Measurements from ENCODE around the gene RAD51B. TPM values are rescaled to one million over a fixed set of nuclear protein-coding genes. Genes with fewer than 3 reads are reported as not detected.

The RAD51B gene
- total RNA-seq, 1 donor from 2014 or later, result 3.8 TPM

DNA sequence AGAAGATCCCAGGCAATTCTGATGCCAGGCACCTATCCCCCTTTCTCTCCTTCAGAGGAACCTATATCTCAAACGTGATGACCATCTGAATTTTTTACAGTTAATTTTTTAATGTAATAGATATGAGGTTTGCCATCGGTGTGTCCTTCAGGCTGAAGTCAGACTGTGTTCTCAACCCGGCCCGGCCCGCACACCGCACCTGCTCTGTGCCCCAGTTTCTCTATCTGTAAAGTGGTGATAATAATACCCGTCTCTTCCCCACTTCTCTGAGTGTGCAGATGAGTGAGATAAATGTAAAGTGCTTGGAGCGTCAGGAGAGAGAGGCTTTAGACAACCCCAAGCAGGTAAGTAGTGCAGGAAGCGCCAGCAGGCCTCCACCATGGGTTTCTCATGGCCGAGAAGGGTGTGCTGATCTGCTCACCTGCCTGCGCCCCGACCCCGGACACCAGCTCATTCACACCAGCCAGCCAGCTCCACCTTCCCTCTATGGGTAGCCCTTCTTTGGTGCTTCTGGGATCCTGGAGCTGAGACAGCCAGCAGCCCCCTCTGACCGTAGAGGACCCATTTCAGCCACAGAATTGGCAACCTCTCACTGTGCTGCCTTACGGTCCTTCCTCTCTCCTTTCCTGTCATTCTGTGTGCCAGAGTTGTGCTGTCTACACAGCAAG lies 893.3 kb downstream of the RAD51B start:
- peak; percentile 44 for DNase-seq (ENCODE audit: low spot score)
- intact Hi-C loops (cut with DNase I), result no loop called here

DNA sequence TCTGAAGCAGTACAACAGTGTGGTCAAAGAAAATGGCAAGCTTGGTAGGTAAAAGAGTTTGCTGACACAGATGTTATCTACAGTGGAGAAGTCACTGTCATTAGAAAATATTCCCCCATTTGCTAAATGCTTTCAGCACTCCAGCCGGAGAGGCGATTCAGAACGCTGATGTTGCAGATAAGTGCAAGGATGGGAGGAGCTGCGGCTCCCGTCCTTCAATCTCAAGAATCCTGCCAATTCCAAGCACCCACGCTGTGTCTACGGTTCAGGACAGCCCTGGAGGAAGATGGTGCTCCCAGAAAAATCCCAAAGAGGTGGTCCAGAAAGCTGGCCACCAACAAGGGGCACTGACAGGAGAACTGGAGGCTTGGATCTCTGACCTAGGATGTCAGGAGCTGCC lies 894.2 kb downstream of the RAD51B start:
- intact Hi-C loops (cut with DNase I), result no loop called here
- peak; percentile 35 for DNase-seq (ENCODE audit: low spot score)

DNA sequence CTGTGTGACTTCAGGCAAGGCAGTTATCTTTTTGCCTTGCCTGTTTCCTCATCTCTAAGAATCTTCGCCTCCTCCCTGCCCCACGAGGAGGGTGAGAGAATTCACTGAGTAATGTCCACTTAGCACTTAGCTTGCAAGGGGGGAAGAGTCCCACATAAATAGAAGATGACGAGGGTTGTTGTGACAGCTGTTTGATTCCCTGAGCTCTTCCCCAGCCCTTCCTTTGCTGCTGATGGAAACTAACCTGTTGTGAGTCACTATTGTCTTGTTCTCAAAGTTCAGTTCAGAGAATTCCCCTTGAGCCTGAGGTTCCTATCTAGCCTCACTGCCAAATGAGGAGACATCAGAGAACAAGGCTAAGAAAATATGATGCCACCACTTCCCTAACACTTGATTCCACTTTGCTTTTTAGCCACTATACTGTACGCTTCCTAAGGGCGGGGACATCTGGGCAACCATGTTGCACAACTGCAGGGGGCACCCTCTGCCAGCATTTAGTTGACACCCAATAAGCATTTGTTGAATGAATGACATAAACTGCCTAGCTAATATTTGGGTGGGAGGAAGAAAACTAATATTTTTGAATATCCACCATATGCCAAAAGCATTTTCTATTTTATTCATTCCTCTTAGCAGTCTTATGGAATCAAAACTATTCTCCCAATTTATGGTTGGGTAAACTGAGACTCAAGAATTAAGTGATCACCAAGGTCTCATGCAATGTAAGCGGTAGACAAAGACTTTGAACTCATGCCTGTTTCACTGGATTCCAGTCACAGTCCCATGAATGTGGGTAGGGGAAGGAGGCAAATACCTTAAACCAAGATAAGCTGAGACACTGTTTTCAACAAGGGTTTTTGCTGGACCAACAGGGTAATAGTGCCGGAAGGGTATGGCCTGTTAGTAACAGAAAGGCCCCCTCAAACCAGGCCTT lies 895.7 kb downstream of the RAD51B start:
- DNase-seq (ENCODE audit: low spot score), result peak; percentile 50
- intact Hi-C loops (cut with DNase I), result no loop called here

DNA sequence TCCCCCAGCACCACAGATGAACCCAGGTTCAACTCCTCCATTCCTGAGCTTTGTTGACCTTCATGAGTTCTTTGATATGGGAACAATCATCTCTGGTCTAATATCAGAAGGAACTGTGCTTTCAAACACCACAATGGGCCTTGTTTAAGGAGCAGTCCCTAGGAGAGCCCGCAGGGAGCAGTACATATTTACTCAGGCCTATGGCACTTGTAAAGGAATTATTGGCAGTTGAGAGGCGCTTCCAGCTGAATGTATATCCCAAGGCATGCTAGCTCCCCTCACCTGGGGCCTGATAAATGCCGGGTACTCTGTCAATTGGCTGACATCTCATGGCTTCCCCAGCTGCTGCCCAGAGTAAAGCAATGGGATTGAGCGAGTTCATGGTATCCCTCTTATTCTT lies 897.1 kb downstream of the RAD51B start:
- intact Hi-C loops (cut with DNase I), result no loop called here
- DNase-seq (ENCODE audit: low spot score), result no peak

DNA sequence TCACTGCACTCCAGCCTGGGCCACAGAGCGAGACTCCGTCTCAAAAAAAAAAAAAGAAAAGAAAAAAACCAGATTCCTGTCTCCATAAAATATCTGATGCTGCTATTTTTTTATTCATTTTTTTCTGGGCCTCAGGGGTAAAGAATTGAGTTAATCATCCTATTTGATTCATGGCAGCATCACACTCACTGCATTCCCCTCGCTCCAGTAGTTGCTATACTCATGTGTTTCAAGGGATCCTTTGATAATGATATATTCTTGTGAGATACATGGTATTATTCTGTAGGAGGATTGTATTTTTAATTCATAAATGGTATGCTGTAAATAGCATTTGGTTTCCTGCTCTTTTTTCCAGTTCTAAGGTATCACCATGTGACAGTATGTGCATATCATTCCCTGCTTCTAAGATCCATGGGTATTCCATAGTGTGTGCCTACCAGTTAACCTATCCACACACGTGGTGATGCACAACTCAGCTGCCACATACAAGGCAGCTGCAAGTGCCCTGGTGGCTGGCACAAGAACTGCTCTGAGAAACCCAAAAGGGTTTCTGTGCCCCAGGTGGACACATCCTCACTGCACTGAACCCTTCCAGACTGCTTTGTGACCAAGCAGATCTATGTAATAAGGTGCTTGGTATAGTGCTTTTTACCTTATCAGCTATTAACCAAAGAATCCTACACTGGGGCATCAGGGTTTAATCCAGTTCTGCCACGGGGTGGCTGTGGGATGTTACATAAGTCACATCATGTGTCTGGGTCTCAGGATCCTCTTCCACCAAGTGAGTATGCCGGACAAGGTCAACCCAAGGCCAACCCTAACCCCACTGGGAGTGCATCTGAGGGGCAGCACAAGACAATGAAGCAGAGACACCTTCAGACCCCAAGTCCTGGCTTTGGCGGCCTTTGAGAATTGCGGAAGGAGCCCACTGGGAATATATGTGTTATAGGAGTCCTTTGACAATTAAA lies 898.7 kb downstream of the RAD51B start:
- no peak for DNase-seq (ENCODE audit: low spot score)
- intact Hi-C loops (cut with DNase I), result no loop called here

DNA sequence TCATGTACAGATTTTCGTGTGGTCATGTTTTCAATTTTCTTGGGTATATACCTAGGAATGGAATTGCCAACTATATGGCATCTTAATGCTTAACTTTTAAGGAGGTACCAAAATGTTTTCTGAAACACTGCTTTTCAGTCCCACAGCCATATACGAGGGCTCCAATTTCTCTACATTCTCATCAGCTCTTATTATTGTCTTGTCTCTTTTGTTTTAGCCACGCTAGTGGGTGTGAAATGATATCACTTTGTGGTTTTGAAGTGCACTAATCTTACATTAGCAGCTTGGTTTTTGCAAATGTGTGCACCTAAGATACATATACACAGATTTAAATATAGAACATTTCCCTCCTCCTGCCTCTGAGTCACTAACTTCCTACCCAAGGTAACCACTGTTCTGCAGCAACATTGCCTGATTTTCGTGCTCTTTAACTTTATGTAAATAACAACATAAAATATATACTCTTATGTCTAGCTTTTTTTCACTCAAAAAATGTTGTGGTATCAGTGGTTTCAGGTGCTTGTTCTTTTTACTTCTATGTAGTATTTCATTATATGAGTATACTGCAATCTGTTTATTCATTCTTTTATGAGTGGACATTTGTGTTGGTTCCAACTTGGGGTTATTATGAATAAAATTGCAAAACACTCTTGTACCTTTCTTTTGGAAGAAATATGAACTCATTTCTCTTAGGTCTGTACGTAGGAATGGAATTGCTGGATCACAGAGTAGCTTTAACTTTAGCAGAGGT lies 900.2 kb downstream of the RAD51B start:
- DNase-seq (ENCODE audit: low spot score), result no peak
- intact Hi-C loops (cut with DNase I), result loop anchor here (5.0 kb wide), 1 partner anchor 38 kb away; no protein-coding TSS in a partner anchor

DNA sequence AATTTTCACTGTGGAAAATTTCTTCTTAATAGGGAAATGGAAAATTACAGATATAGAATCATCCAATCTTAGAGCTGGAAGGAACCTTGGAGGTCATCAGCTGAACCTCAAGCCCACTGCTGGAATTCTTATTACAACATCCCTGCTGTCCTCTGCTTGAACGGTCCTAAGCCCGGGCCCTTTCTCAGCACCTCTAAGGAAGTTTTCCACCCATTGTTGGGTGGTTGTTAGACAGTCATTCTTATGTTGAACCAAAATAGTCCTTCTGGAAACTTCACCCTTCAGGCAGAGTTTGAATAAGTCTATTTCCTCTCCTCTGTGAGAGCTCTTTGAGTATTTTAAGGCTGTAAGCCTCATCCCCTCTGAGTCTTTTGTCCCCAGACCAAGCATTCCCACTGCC lies 902.6 kb downstream of the RAD51B start:
- DNase-seq (ENCODE audit: low spot score), result no peak
- intact Hi-C loops (cut with DNase I), result loop anchor here (5.0 kb wide), 1 partner anchor 40 kb away; no protein-coding TSS in a partner anchor

DNA sequence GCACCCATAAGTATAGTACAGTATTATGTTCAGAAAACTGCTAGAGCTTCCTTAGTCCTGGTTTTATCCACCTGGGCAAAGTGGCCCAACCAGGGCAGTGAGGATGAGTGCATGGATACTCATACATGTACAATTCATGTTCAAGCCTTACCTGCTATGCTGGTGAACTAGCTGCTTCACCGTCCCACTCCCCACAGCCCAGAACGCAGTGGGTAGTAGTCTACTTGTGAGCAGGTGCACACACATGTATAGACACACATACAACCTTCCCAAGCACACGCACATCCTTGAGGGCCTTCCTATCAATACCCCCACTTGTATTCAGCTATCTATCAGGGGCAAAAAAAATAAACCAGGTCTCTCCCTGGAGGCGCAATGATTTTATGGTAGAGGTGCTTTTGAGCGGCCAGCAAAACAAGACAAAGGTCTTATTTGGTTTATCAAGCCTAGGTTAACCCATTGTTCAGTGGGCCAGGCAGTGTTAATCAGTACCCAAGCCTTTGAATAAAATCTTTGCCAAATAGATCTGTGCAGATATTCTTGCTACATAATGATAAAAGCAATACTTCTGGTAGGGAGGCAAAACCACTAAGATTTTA lies 903.5 kb downstream of the RAD51B start:
- intact Hi-C loops (cut with DNase I), result loop anchor here (5.0 kb wide), 1 partner anchor 41 kb away; no protein-coding TSS in a partner anchor
- no peak for DNase-seq (ENCODE audit: low spot score)

DNA sequence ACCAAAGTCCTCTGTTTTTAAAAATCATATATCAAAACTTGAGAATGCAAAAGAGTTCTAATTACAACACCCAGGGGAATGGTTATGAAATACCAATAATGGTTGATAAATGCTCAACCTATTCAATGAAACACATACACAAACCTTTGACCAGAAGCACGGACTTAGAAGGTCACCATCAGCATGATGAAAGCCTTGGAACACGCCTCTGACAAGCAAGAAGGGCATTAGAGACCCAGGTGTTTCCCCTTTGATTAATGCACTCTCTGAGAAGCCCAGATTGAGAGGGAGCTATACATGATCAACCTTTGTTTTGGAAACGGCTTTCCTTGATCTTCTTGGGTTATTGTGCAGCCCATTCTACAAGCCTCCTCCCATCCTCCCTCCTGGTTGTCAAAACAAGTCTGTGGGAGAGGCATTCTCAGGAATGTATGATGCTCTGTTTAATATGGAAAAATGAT lies 904.3 kb downstream of the RAD51B start:
- no peak for DNase-seq (ENCODE audit: low spot score)
- intact Hi-C loops (cut with DNase I), result loop anchor here (5.0 kb wide), 1 partner anchor 42 kb away; no protein-coding TSS in a partner anchor

DNA sequence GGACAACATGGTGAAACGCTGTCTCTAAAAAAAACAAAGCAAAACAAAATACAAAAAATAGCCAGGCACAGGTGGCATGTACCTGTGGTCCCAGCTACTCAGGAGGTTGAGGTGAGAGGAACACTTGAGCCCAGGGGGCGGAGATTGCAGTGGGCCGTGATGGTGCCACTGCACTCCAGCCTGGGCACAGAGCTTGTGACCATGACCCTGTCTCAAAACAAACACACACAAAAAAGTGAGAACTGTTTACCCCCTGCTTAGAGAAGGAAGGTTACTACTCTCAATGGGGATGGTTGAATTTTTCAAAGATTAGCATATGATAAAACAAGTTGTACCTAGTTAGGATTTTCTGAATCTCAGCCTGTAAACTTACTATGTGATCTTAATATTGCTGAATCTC lies 905.3 kb downstream of the RAD51B start:
- intact Hi-C loops (cut with DNase I), result loop anchor here (5.0 kb wide), 1 partner anchor 43 kb away; no protein-coding TSS in a partner anchor

DNA sequence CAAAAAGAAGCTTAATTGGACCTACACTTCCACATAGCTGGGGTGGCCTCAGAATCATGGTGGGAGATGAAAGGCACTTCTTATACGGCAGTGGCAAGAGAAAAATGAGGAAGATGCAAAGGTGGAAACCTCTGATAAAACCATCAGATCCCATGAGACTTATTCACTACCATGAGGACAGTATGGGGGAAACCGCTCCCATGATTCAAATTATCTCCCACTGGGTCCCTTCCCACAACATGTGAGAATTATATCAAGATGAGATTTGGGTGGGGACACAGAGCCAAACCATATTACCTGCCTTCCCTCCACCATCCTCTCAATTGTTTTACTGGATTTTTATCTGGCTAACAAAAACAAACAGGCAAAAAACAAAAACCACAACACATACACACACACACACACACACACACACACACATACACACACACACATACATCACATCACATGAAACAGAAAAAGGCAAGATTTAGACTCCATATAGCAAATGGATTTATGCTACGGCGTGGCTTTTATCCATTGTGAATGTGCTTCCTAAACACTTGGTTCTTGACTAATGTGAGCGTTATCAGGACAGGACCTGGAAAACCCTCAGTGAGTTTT lies 906.6 kb downstream of the RAD51B start:
- intact Hi-C loops (cut with DNase I), result no loop called here
- DNase-seq (ENCODE audit: low spot score), result no peak

More for the DNA sequence above, 905.3 kb downstream of the RAD51B start:
- no peak for DNase-seq (ENCODE audit: low spot score)

DNA sequence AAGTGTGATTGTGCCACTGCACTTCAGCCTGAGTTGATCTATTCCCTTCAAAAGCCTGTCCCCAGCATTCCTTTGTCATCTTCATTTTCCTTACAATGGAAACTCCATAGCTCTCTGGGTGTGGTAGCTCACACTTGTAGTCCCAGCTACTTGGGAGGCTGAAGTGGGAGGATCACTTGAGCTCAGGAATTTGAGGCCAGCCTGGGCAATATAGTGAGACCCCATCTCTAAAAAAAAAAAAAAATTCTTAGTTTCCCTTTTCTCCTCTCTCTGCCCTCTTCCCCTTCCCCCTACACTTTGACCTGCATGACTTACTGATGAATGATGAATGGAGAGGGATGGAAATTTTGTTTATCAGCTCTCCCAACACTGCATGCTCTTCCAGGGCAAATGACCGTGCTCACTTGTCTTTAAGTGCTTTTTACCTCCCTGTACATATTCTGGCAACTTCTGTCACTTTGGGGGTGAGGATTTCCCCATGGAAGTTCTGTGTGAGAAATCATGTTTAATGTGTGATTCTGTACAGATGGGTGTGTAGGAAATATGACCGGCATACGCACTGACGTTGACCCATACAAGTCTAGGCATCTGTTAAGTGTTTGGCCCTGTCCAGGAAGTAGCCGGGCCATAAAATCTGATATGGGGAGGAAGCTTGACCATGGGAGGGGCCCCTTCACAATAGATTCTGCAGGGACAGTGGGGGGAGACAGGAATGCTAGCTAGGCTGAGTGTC lies 907.9 kb downstream of the RAD51B start:
- no peak for DNase-seq (ENCODE audit: low spot score)
- intact Hi-C loops (cut with DNase I), result no loop called here

DNA sequence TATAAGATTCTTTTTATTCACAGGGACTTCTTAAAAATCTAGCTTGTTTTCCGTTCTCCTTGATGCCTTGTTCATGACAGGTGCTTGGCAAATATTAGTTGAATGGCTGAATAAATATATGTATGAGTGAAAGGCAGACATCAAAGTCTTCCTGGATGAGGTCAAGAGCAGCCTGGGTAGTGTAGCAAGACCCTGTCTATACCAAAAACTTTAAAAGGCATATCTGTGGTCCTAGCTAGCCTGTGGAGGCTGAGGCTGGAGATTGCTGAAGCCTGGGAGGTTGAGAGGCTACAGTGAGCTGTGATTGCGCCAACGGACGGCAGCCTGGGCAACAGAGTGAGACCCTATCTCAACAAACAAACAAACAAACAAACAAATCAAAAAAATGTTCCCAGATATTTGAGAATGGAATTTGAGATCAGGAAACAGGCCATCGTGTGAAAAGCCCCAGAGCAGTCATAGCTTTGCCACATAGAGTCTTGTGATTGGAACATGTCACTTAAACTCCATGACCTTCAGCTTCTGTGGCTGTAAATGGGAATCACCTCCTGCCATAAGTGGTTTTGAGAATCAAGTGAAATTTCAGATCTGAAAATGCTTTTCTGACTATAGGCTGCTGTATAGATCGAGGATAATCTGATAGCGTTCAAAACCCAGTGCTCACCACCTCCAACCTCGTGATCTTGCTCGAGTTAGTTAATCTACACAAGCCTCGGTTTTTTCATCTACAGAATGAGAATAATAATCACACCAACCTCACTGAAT lies 908.9 kb downstream of the RAD51B start:
- no peak for DNase-seq (ENCODE audit: low spot score)
- intact Hi-C loops (cut with DNase I), result no loop called here

DNA sequence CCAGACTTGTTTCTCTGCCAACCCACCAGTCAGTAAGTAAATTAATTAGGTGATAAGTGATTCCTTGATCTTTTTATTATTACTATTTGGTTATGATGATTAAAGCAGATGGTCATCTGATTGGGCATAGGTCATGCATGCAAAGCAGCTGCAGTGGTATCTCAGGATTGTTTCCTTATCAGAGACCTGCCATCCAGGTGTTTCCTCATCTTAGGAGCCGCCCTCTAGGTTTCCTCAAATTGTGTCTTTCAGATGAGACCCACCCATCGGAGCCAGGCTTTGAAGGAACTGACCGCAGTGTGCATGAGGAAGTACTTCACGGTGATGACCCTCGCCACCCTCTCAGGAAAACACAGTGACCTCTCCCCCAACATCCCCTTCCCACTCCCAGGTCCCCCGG lies 910.0 kb downstream of the RAD51B start:
- no peak for DNase-seq (ENCODE audit: low spot score)
- intact Hi-C loops (cut with DNase I), result no loop called here

DNA sequence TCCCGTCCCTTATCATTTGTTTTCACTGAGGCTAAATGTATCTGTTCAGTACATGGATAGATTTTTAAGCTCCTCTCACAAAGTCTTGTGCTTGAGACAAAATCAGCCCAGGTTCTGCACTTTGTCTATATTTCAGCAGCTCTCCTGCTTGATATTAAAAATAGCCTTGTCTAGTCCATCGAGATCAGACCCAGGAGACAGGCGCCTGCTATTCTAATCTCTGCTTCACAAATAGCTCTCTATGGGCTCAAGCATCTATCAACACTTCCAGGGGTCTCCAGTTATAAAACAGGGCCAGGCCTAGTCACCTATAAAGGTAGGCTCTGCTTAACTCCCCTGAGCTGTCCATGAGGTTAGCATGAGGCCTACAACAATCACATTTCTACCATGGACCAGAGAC lies 910.8 kb downstream of the RAD51B start:
- intact Hi-C loops (cut with DNase I), result loop anchor here (5.0 kb wide), 1 partner anchor 57 kb away; no protein-coding TSS in a partner anchor
- no peak for DNase-seq (ENCODE audit: low spot score)

DNA sequence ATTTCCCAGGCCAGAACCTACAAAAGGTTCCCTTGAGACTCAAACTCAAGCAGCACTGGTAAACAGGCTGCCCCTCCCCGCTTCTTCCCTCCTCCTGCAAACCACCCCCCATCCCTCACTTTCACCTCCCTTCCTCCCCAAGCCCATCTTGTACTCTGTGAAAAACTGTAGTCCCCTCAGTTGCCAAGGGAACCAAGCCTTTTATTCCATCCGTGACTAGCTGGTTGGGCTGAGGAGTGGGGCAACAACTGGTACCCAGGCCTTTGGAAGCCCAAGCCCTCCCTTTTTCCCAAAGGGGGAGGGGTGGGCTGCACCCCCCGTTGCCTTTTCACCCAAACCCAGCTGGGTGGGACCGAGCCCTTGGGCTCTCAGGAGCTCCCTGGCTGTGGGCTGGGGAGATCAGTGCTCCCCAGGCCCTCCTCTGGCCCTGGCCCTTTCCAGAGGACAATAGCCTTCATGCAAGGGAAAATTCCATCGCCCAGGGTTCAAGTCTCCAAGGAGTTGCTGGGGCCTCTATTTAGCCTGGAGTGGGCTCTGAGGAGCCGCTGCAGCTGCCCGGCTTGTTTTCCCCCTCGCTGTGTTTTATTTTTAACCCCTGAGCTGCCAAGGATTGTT lies 911.3 kb downstream of the RAD51B start:
- intact Hi-C loops (cut with DNase I), result loop anchor here (5.0 kb wide), 1 partner anchor 56 kb away; no protein-coding TSS in a partner anchor
- DNase-seq (ENCODE audit: low spot score), result no peak
